Measurements from ENCODE around the gene ZDHHC24.

- TF ChIP-seq EZH2 (IDR thresholded peaks at IDR 0.05; ENCODE audit: low read depth) = no peak
- no peak for TF ChIP-seq CTCF (conservative IDR thresholded peaks at IDR 0.05)
These were observed 6.5 kb downstream of the ZDHHC24 start for GRCh38 chr11:66539170-66539869.
